ENCODE results near the gene ATP6AP1.
A peak's percentile ranks its signal among the peaks of the same experiment; 100 is the strongest.

ATP6AP1 gene

GRCh38 chrX:154432210-154432609 is 3.7 kb downstream of the ATP6AP1 start:
- peaks cover 14% of the 10 kb centered on the region for H3K27me3 Mint-ChIP-seq
- H3K27ac Mint-ChIP-seq, result no peak overlapping the region

GRCh38 chrX:154433605-154434004 is 5.1 kb downstream of the ATP6AP1 start:
- Mint-ChIP-seq H3K4me3 (no peak overlapping the region), H3K36me3 (ENCODE audit: low read depth) (peaks cover 56% of the 10 kb centered on the region), H3K9me3 (no peaks in the 10 kb centered on the region), H3K27ac (no peak overlapping the region), H3K27me3 (peaks cover 14% of the 10 kb centered on the region), H3K4me1 (ENCODE audit: low read depth) (peaks cover 28% of the 10 kb centered on the region)
- DNase-seq, result no peak

More at GRCh38 chrX:154432210-154432609, 3.7 kb downstream of the ATP6AP1 start:
- no peaks in the 10 kb centered on the region for H3K9me3 Mint-ChIP-seq
- no peak overlapping the region for H3K4me3 Mint-ChIP-seq
- H3K36me3 Mint-ChIP-seq (ENCODE audit: low read depth), result peaks cover 45% of the 10 kb centered on the region
- no peak for DNase-seq
- peaks cover 31% of the 10 kb centered on the region for H3K4me1 Mint-ChIP-seq (ENCODE audit: low read depth)

GRCh38 chrX:154434394-154435168 is 6.1 kb downstream of the ATP6AP1 start:
- no peak overlapping the region for H3K4me3 Mint-ChIP-seq
- no peak overlapping the region for H3K27ac Mint-ChIP-seq
- DNase-seq, result no peak
- no peaks in the 10 kb centered on the region for H3K9me3 Mint-ChIP-seq
- peaks cover 14% of the 10 kb centered on the region for H3K27me3 Mint-ChIP-seq
- H3K4me1 Mint-ChIP-seq (ENCODE audit: low read depth), result peaks cover 26% of the 10 kb centered on the region
- H3K36me3 Mint-ChIP-seq (ENCODE audit: low read depth), result peaks cover 66% of the 10 kb centered on the region

GRCh38 chrX:154435171-154435733 is 6.8 kb downstream of the ATP6AP1 start:
- Mint-ChIP-seq H3K4me3 (no peak overlapping the region), H3K27me3 (peaks cover 14% of the 10 kb centered on the region), H3K9me3 (no peaks in the 10 kb centered on the region), H3K27ac (no peak overlapping the region), H3K4me1 (ENCODE audit: low read depth) (peaks cover 23% of the 10 kb centered on the region), H3K36me3 (ENCODE audit: low read depth) (peaks cover 71% of the 10 kb centered on the region)
- no peak for DNase-seq

- Mint-ChIP-seq H3K9me3 (no peaks in the 10 kb centered on the region), H3K36me3 (ENCODE audit: low read depth) (peaks cover 78% of the 10 kb centered on the region), H3K4me3 (peak overlapping the region; percentile 76), H3K27ac (peak overlapping the region; percentile 90), H3K4me1 (ENCODE audit: low read depth) (peaks cover 24% of the 10 kb centered on the region), H3K27me3 (peaks cover 10% of the 10 kb centered on the region)
- DNase-seq, result peak; percentile 71
These were observed 8.0 kb downstream of the ATP6AP1 start for GRCh38 chrX:154436374-154436982.

- Mint-ChIP-seq H3K36me3 (ENCODE audit: low read depth) (peaks cover 82% of the 10 kb centered on the region), H3K9me3 (no peaks in the 10 kb centered on the region), H3K27me3 (peaks cover 6% of the 10 kb centered on the region), H3K27ac (peak within 1 kb of the TSS; percentile 90), H3K4me1 (ENCODE audit: low read depth) (peaks cover 26% of the 10 kb centered on the region), H3K4me3 (peak within 1 kb of the TSS; percentile 87)
- DNase-seq, result peak; percentile 73
These were observed 8.7 kb downstream of the ATP6AP1 start, which contains the start of gene GDI1 for GRCh38 chrX:154436983-154437752. Gene GDI1, plus strand, starts transcription at chrX:154437154. Its CDS starts 101 bp downstream, at chrX:154437255.

- Mint-ChIP-seq H3K4me1 (ENCODE audit: low read depth) (peaks cover 29% of the 10 kb centered on the region), H3K36me3 (ENCODE audit: low read depth) (peaks cover 81% of the 10 kb centered on the region)
These were observed 9.8 kb downstream of the ATP6AP1 start for GRCh38 chrX:154437971-154438893.

GRCh38 chrX:154439841-154440240 is 11.4 kb downstream of the ATP6AP1 start:
- no peak for DNase-seq
- H3K27ac Mint-ChIP-seq, result no peak overlapping the region
- H3K36me3 Mint-ChIP-seq (ENCODE audit: low read depth), result peaks cover 70% of the 10 kb centered on the region
- no peak overlapping the region for H3K4me3 Mint-ChIP-seq
- H3K27me3 Mint-ChIP-seq, result peaks cover 3% of the 10 kb centered on the region
- no peaks in the 10 kb centered on the region for H3K9me3 Mint-ChIP-seq
- H3K4me1 Mint-ChIP-seq (ENCODE audit: low read depth), result peaks cover 33% of the 10 kb centered on the region

More at GRCh38 chrX:154437971-154438893, 9.8 kb downstream of the ATP6AP1 start:
- no peak for DNase-seq
- peaks cover 5% of the 10 kb centered on the region for H3K27me3 Mint-ChIP-seq
- H3K27ac Mint-ChIP-seq, result peak overlapping the region; percentile 85
- peak overlapping the region; percentile 87 for H3K4me3 Mint-ChIP-seq
- H3K9me3 Mint-ChIP-seq, result no peaks in the 10 kb centered on the region

- H3K9me3 Mint-ChIP-seq, result no peaks in the 10 kb centered on the region
- DNase-seq, result no peak
- H3K4me1 Mint-ChIP-seq (ENCODE audit: low read depth), result peaks cover 33% of the 10 kb centered on the region
- H3K4me3 Mint-ChIP-seq, result no peak overlapping the region
- peaks cover 3% of the 10 kb centered on the region for H3K27me3 Mint-ChIP-seq
- peak overlapping the region; percentile 40 for H3K27ac Mint-ChIP-seq
- H3K36me3 Mint-ChIP-seq (ENCODE audit: low read depth), result peaks cover 60% of the 10 kb centered on the region
These were observed 12.3 kb downstream of the ATP6AP1 start for GRCh38 chrX:154440623-154441357.

- Mint-ChIP-seq H3K4me3 (no peak overlapping the region), H3K27ac (no peak overlapping the region), H3K36me3 (ENCODE audit: low read depth) (peaks cover 60% of the 10 kb centered on the region), H3K27me3 (peaks cover 3% of the 10 kb centered on the region), H3K4me1 (ENCODE audit: low read depth) (peaks cover 31% of the 10 kb centered on the region), H3K9me3 (no peaks in the 10 kb centered on the region)
- no peak for DNase-seq
These were observed 13.1 kb downstream of the ATP6AP1 start for GRCh38 chrX:154441564-154441963.

GRCh38 chrX:154441984-154442707 is 13.7 kb downstream of the ATP6AP1 start:
- H3K4me1 Mint-ChIP-seq (ENCODE audit: low read depth), result peaks cover 31% of the 10 kb centered on the region
- no peak overlapping the region for H3K4me3 Mint-ChIP-seq
- no peak for DNase-seq
- H3K27ac Mint-ChIP-seq, result no peak overlapping the region
- H3K27me3 Mint-ChIP-seq, result peaks cover 3% of the 10 kb centered on the region
- no peaks in the 10 kb centered on the region for H3K9me3 Mint-ChIP-seq
- peaks cover 65% of the 10 kb centered on the region for H3K36me3 Mint-ChIP-seq (ENCODE audit: low read depth)

- Mint-ChIP-seq H3K36me3 (ENCODE audit: low read depth) (peaks cover 63% of the 10 kb centered on the region), H3K4me3 (peak overlapping the region; percentile 67), H3K27me3 (peaks cover 5% of the 10 kb centered on the region), H3K9me3 (no peaks in the 10 kb centered on the region), H3K4me1 (ENCODE audit: low read depth) (peaks cover 26% of the 10 kb centered on the region), H3K27ac (peak overlapping the region; percentile 63)
- DNase-seq, result no peak
These were observed 15.0 kb downstream of the ATP6AP1 start for GRCh38 chrX:154443479-154443910.
